Aorta (tissue), 5 donors: ENCODE measurements around the gene PTCD3. TPM values are rescaled to one million over a fixed set of nuclear protein-coding genes. Genes with fewer than 3 reads are reported as not detected.

ENCODE experiments used
- ATAC-seq: fragments of 200-7000 bp; cut with Tn5 transposase; one replicate; pipeline ENCODE4 v1.9.1; 2022; ENCODE audit warnings: moderate library complexity; ENCODE audit not compliant: low FRiP score
- DNase-seq, 2 donors: peaks; one replicate each; pipeline ENCODE4 v3.0.0-alpha.2; 2020
- H3K27ac ChIP-seq, 2 donors: one replicate each; pipeline ENCODE4 v1.5.1; 2013; ENCODE audit warnings: low read length in 2 of 2, mild to moderate bottlenecking in 2 of 2, moderate library complexity in 2 of 2, control low read depth in 1 of 2, inconsistent platforms in 1 of 2, low read depth in 1 of 2
- H3K27me3 ChIP-seq, 2 donors: one replicate each; pipeline ENCODE4 v1.6.1; 2013; ENCODE audit warnings: control low read depth in 1 of 2, low read length in 1 of 2, mild to moderate bottlenecking in 1 of 2, moderate library complexity in 1 of 2; ENCODE audit not compliant: insufficient read depth in 2 of 2, control insufficient read depth in 1 of 2
- H3K36me3 ChIP-seq, 2 donors: one replicate each; pipeline ENCODE4 v1.6.1; 2013; ENCODE audit warnings: control low read depth in 1 of 2, low read length in 1 of 2, mild to moderate bottlenecking in 1 of 2; ENCODE audit not compliant: insufficient read depth in 2 of 2, control insufficient read depth in 1 of 2
- H3K4me1 ChIP-seq, 2 donors: one replicate each; pipeline ENCODE4 v1.6.1; 2013; ENCODE audit warnings: low read length in 2 of 2, control low read depth in 1 of 2, mild to moderate bottlenecking in 1 of 2, moderate library complexity in 1 of 2; ENCODE audit not compliant: insufficient read depth in 2 of 2, control insufficient read depth in 1 of 2
- H3K4me3 ChIP-seq, 2 donors: one replicate each; pipeline ENCODE4 v1.5.1; 2013; ENCODE audit warnings: low read length in 2 of 2, control low read depth in 1 of 2, mild to moderate bottlenecking in 1 of 2
- H3K9me3 ChIP-seq: one replicate; pipeline ENCODE4 v1.6.1; 2013; ENCODE audit warnings: mild to moderate bottlenecking, low read length; ENCODE audit not compliant: control insufficient read depth
- WGBS, 2 donors: extraction: QIAGEN DNeasy Blood & Tissue Kit; methylation state at CpG; one replicate each; pipeline ENCODE4 v1.1.7; 2013; 5-methylcytosine and 5-hydroxymethylcytosine counted together
- intact Hi-C, 2 donors: fragments of 100-400 bp; cut with DNase I; formaldehyde crosslinking; loops; one replicate each; pipeline versions ENCODE4 v1.14.2 to v1.15.0; 2022
- polyA plus RNA-seq, 2 donors: library from polyadenylated mRNA; stranded (reverse); fragments of 200-250 nt; gene quantifications; one replicate each; pipeline ENCODE4 v1.2.3, GENCODE V29; 2013
- total RNA-seq, 2 donors: library from RNA; stranded (reverse); fragmentation: NEBNext Ultra II Directional; extraction: Animal tissue kit (Norgen Biotek cat#: 25700); gene quantifications; one replicate each; pipeline ENCODE4 v1.2.1, GENCODE V29; 2021
- donor health status: healthy with polysubstance abuse.
- donor health status: Bipolar disorder and iron deficiency.
- donor health status: DM: no; HTN: no; CAD: no.
- donor health status: DM: no; HTN: no; CAD: no.
- donor health status: DM: yes; HTN: yes; CAD: no.

The PTCD3 gene
- total and polyA plus RNA-seq, 4 donors, result 4.4 to 86.3 (median 53.3) TPM

- 92 to 95% methylated on average over 5 of the region's 5 CpGs for WGBS, 2 donors
- intact Hi-C loops, result no loop called here
Observed at GRCh38 chr2:86068648-86069047, 37.4 kb upstream of the PTCD3 start.

GRCh38 chr2:86069091-86069685, 36.8 kb upstream of the PTCD3 start:
- ATAC-seq, result no peak
- peaks cover 1 to 2% of the 10 kb centered on the region in 2 donors for H3K36me3 ChIP-seq
- H3K4me1 ChIP-seq, result peaks cover 0 to 3% of the 10 kb centered on the region in 2 donors
- DNase-seq, result no peak
- no peaks in the 10 kb centered on the region for H3K27me3 ChIP-seq
- WGBS, 2 donors, result 73 to 84% methylated on average over 8 of the region's 8 CpGs
- intact Hi-C loops, result no loop called here
- no peak overlapping the region for H3K4me3 ChIP-seq
- H3K27ac ChIP-seq, result no peak overlapping the region
- H3K9me3 ChIP-seq, result no peaks in the 10 kb centered on the region

More at GRCh38 chr2:86068648-86069047, 37.4 kb upstream of the PTCD3 start:
- Histone ChIP-seq H3K4me3 (no peak overlapping the region), H3K27me3 (no peaks in the 10 kb centered on the region), H3K36me3 (peaks cover 0 to 2% of the 10 kb centered on the region in 2 donors), H3K27ac (no peak overlapping the region), H3K4me1 (peaks cover 0 to 3% of the 10 kb centered on the region in 2 donors), H3K9me3 (no peaks in the 10 kb centered on the region)
- ATAC-seq, result no peak
- no peak for DNase-seq

- Histone ChIP-seq H3K9me3 (no peaks in the 10 kb centered on the region), H3K36me3 (peaks cover 2% of the 10 kb centered on the region in 2 donors), H3K4me3 (no peak overlapping the region), H3K27me3 (no peaks in the 10 kb centered on the region), H3K4me1 (peaks cover 0 to 3% of the 10 kb centered on the region in 2 donors), H3K27ac (no peak overlapping the region)
- intact Hi-C loops, result loop anchor here in 1 of 2 donors (5.0 to 10.0 kb wide), 2 partner anchors 183 to 435 kb away; partner anchors contain the start of gene ST3GAL5
- 96% methylated on average over 16 of the region's 16 CpGs for WGBS, 2 donors
- ATAC-seq (no peak), DNase-seq (no peak)
Observed at GRCh38 chr2:86069783-86070339, 36.2 kb upstream of the PTCD3 start.

- Histone ChIP-seq H3K4me1 (peaks cover 0 to 3% of the 10 kb centered on the region in 2 donors), H3K27me3 (no peaks in the 10 kb centered on the region), H3K36me3 (peaks cover 0 to 2% of the 10 kb centered on the region in 2 donors), H3K4me3 (no peak overlapping the region), H3K27ac (peak overlapping the region in 1 of 2 donors; percentile 3), H3K9me3 (no peaks in the 10 kb centered on the region)
- no peak for DNase-seq
- ATAC-seq, result no peak
- 90 to 93% methylated on average over 2 of the region's 2 CpGs for WGBS, 2 donors
- intact Hi-C loops, result loop anchor here in 1 of 2 donors (5.0 to 10.0 kb wide), 2 partner anchors 184 to 436 kb away; partner anchors contain the start of gene ST3GAL5
Observed at GRCh38 chr2:86070868-86071267, 35.2 kb upstream of the PTCD3 start.

GRCh38 chr2:86072271-86072858, 33.7 kb upstream of the PTCD3 start:
- peak overlapping the region; percentile 15 to 85 for H3K27ac ChIP-seq
- no peaks in the 10 kb centered on the region for H3K27me3 ChIP-seq
- 3 to 5% methylated on average over 9 of the region's 9 CpGs for WGBS, 2 donors
- DNase-seq, result peak; percentile 86 to 89
- intact Hi-C loops, result loop anchor here (2.0 to 10.0 kb wide), 3 partner anchors 76 to 438 kb away; partner anchors contain the start of gene ST3GAL5 (in 1 of the 2)
- peaks cover 0 to 2% of the 10 kb centered on the region in 2 donors for H3K36me3 ChIP-seq
- peak; percentile 93 for ATAC-seq
- no peaks in the 10 kb centered on the region for H3K9me3 ChIP-seq
- peaks cover 0 to 3% of the 10 kb centered on the region in 2 donors for H3K4me1 ChIP-seq
- H3K4me3 ChIP-seq, result no peak overlapping the region

- DNase-seq (no peak), ATAC-seq (no peak)
- Histone ChIP-seq H3K27ac (peak overlapping the region in 1 of 2 donors; percentile 15), H3K4me3 (no peak overlapping the region), H3K4me1 (peaks cover 0 to 3% of the 10 kb centered on the region in 2 donors), H3K36me3 (peaks cover 0 to 2% of the 10 kb centered on the region in 2 donors), H3K9me3 (no peaks in the 10 kb centered on the region), H3K27me3 (no peaks in the 10 kb centered on the region)
- intact Hi-C loops, result loop anchor here (2.0 to 10.0 kb wide), 3 partner anchors 76 to 438 kb away; partner anchors contain the start of gene ST3GAL5 (in 1 of the 2)
- WGBS, 2 donors, result 98 to 100% methylated on average over 1 of the region's 1 CpG
Observed at GRCh38 chr2:86073225-86073624, 32.8 kb upstream of the PTCD3 start.

- no peaks in the 10 kb centered on the region for H3K9me3 ChIP-seq
- no peak overlapping the region for H3K4me3 ChIP-seq
- H3K4me1 ChIP-seq, result peaks cover 0 to 3% of the 10 kb centered on the region in 2 donors
- DNase-seq (no peak), ATAC-seq (no peak)
- H3K27ac ChIP-seq, result no peak overlapping the region
- intact Hi-C loops, result loop anchor here in 1 of 2 donors (5.0 to 10.0 kb wide), 2 partner anchors 187 to 439 kb away; partner anchors contain the start of gene ST3GAL5
- peaks cover 0 to 4% of the 10 kb centered on the region in 2 donors for H3K36me3 ChIP-seq
- H3K27me3 ChIP-seq, result no peaks in the 10 kb centered on the region
- 96% methylated on average over 3 of the region's 3 CpGs for WGBS, 2 donors
Observed at GRCh38 chr2:86074256-86074655, 31.8 kb upstream of the PTCD3 start.

- 93 to 96% methylated on average over 15 of the region's 15 CpGs for WGBS, 2 donors
- intact Hi-C loops, result loop anchor here in 1 of 2 donors (5.0 to 10.0 kb wide), 2 partner anchors 188 to 440 kb away; partner anchors contain the start of gene ST3GAL5
Observed at GRCh38 chr2:86074811-86075210, 31.2 kb upstream of the PTCD3 start.

More at GRCh38 chr2:86074811-86075210, 31.2 kb upstream of the PTCD3 start:
- Histone ChIP-seq H3K27me3 (no peaks in the 10 kb centered on the region), H3K4me1 (peaks cover 0 to 3% of the 10 kb centered on the region in 2 donors), H3K27ac (no peak overlapping the region), H3K36me3 (peaks cover 0 to 4% of the 10 kb centered on the region in 2 donors), H3K4me3 (no peak overlapping the region), H3K9me3 (no peaks in the 10 kb centered on the region)
- DNase-seq (no peak), ATAC-seq (no peak)
